Gastroesophageal sphincter (tissue), 3 donors: Measurements from ENCODE around the gene TRMT2A.

Experiments used
- EP300 ChIP-seq: sonication (generic); formaldehyde crosslinking; IDR thresholded peaks from one replicate; pipeline ENCODE4 v1.6.1; 2017; ENCODE audit warnings: antibody characterized with exemption, mild to moderate bottlenecking
- POLR2A ChIP-seq, 2 donors: fragments of 450-650 bp; IDR thresholded peaks; one replicate each; pipeline ENCODE4 v1.6.1; 2017; ENCODE audit warnings: antibody characterized with exemption in 2 of 2, mild to moderate bottlenecking in 2 of 2, moderate library complexity in 1 of 2
- TF ChIP-seq, protein P1 (sequence below), 4 experiments: fragments of 200-600 bp in 2 of 4; fragments of 450-650 bp in 2 of 4; sonication (generic) in 1 of 4; IDR thresholded peaks; one replicate each; pipeline ENCODE4 v1.5.1; 2017 to 2019; ENCODE audit warnings: antibody characterized with exemption in 4 of 4, mild to moderate bottlenecking in 2 of 4, moderate library complexity in 2 of 4

DNA sequence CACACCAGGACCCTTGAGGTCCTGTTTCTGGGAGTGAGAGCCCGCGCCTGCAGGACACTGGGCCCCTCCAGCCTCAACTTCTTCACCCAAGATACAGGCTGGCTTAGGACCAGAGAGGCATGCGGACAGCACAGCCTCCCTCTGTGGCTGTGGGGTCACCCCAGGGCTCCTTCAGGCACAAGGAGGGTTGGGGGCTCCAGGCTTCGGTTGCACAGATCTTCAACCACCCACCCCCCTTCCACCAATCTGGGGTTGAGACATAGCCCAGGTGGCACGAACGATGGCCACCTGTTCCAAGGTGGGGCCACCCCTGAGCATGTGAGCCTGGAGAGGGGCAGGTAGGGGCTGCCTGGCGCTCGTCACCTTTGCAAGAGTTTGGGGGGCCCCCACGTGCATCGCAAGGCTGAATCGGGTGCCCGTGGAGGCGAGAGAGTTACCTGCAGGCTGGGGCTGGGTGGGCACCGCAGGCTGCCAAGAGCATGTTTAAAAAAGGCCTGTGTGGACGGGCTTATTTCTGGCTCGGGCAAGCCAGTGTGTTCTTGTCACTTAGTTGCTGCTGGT, 15.7 kb upstream of the TRMT2A start:
- TF ChIP-seq EP300, result no peak
- TF ChIP-seq POLR2A (IDR thresholded peaks at IDR 0.05), result no peak
- TF ChIP-seq, protein P1, sequence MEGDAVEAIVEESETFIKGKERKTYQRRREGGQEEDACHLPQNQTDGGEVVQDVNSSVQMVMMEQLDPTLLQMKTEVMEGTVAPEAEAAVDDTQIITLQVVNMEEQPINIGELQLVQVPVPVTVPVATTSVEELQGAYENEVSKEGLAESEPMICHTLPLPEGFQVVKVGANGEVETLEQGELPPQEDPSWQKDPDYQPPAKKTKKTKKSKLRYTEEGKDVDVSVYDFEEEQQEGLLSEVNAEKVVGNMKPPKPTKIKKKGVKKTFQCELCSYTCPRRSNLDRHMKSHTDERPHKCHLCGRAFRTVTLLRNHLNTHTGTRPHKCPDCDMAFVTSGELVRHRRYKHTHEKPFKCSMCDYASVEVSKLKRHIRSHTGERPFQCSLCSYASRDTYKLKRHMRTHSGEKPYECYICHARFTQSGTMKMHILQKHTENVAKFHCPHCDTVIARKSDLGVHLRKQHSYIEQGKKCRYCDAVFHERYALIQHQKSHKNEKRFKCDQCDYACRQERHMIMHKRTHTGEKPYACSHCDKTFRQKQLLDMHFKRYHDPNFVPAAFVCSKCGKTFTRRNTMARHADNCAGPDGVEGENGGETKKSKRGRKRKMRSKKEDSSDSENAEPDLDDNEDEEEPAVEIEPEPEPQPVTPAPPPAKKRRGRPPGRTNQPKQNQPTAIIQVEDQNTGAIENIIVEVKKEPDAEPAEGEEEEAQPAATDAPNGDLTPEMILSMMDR (IDR thresholded peaks at IDR 0.05), result no peak
